ENCODE results near the gene HERC4. TPM values are rescaled to one million over a fixed set of nuclear protein-coding genes. Genes with fewer than 3 reads are reported as not detected.

HERC4 gene, protein sequence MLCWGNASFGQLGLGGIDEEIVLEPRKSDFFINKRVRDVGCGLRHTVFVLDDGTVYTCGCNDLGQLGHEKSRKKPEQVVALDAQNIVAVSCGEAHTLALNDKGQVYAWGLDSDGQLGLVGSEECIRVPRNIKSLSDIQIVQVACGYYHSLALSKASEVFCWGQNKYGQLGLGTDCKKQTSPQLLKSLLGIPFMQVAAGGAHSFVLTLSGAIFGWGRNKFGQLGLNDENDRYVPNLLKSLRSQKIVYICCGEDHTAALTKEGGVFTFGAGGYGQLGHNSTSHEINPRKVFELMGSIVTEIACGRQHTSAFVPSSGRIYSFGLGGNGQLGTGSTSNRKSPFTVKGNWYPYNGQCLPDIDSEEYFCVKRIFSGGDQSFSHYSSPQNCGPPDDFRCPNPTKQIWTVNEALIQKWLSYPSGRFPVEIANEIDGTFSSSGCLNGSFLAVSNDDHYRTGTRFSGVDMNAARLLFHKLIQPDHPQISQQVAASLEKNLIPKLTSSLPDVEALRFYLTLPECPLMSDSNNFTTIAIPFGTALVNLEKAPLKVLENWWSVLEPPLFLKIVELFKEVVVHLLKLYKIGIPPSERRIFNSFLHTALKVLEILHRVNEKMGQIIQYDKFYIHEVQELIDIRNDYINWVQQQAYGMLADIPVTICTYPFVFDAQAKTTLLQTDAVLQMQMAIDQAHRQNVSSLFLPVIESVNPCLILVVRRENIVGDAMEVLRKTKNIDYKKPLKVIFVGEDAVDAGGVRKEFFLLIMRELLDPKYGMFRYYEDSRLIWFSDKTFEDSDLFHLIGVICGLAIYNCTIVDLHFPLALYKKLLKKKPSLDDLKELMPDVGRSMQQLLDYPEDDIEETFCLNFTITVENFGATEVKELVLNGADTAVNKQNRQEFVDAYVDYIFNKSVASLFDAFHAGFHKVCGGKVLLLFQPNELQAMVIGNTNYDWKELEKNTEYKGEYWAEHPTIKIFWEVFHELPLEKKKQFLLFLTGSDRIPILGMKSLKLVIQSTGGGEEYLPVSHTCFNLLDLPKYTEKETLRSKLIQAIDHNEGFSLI
- polyA plus RNA-seq (2012; ENCODE audit: low read depth, missing spikeins) = 20.7 TPM

- peak; percentile 80 for DNase-seq (ENCODE audit: insufficient read length, low spot score)
- FAIRE-seq = peak; percentile 89
- TF ChIP-seq POLR2AphosphoS5 (IDR thresholded peaks at IDR 0.05; ENCODE audit: low read depth, low read length) (peak; percentile 72; the same call in 1 of the 2 replicates), SPI1 (IDR thresholded peaks at IDR 0.05; ENCODE audit: low read depth, low read length) (no peak), POLR2A (IDR thresholded peaks at IDR 0.05; ENCODE audit: low read depth, low read length) (0 out of 2 replicates have a peak, but pooled peaks have one; percentile 52), TAF1 (IDR thresholded peaks at IDR 0.05; ENCODE audit: low read depth, low read length) (peak; percentile 35; the same call in 1 of the 2 replicates), POU2F2 (IDR thresholded peaks at IDR 0.05; ENCODE audit: low read depth, low read length) (0 out of 2 replicates have a peak, but pooled peaks have one; percentile 3), PAX5 (IDR thresholded peaks at IDR 0.05; ENCODE audit: insufficient read depth, low read length, severe bottlenecking) (peak; percentile 69)
Observed at GRCh38 chr10:68074775-68075549, at the start of gene HERC4. Gene HERC4, minus strand, starts transcription at chr10:68075283. Its CDS starts 2,175 bp downstream, at chr10:68073108.

GRCh38 chr10:68124718-68125117, 49.6 kb upstream of the HERC4 start:
- DNase-seq (ENCODE audit: insufficient read length, low spot score) (no peak), FAIRE-seq (no peak)
- TF ChIP-seq PAX5 (IDR thresholded peaks at IDR 0.05; ENCODE audit: insufficient read depth, low read length, severe bottlenecking) (no peak), POLR2A (IDR thresholded peaks at IDR 0.05; ENCODE audit: low read depth, low read length) (no peak), TAF1 (IDR thresholded peaks at IDR 0.05; ENCODE audit: low read depth, low read length) (no peak)

GRCh38 chr10:68121852-68122251, 46.8 kb upstream of the HERC4 start:
- TF ChIP-seq PAX5 (IDR thresholded peaks at IDR 0.05; ENCODE audit: insufficient read depth, low read length, severe bottlenecking) = no peak
- TF ChIP-seq POLR2A (IDR thresholded peaks at IDR 0.05; ENCODE audit: low read depth, low read length) = no peak
- TF ChIP-seq TAF1 (IDR thresholded peaks at IDR 0.05; ENCODE audit: low read depth, low read length) = no peak
- no peak for TF ChIP-seq SPI1 (IDR thresholded peaks at IDR 0.05; ENCODE audit: low read depth, low read length)
- TF ChIP-seq POLR2AphosphoS5 (IDR thresholded peaks at IDR 0.05; ENCODE audit: low read depth, low read length) = no peak
- no peak for TF ChIP-seq POU2F2 (IDR thresholded peaks at IDR 0.05; ENCODE audit: low read depth, low read length)
- no peak for FAIRE-seq
- no peak for DNase-seq (ENCODE audit: insufficient read length, low spot score)

- TF ChIP-seq POLR2AphosphoS5 (IDR thresholded peaks at IDR 0.05; ENCODE audit: low read depth, low read length) (no peak), TAF1 (IDR thresholded peaks at IDR 0.05; ENCODE audit: low read depth, low read length) (no peak), SPI1 (IDR thresholded peaks at IDR 0.05; ENCODE audit: low read depth, low read length) (no peak), POLR2A (IDR thresholded peaks at IDR 0.05; ENCODE audit: low read depth, low read length) (no peak), PAX5 (IDR thresholded peaks at IDR 0.05; ENCODE audit: insufficient read depth, low read length, severe bottlenecking) (no peak), POU2F2 (IDR thresholded peaks at IDR 0.05; ENCODE audit: low read depth, low read length) (no peak)
- no peak for FAIRE-seq
Observed at GRCh38 chr10:68121020-68121743, 46.1 kb upstream of the HERC4 start.

DNA sequence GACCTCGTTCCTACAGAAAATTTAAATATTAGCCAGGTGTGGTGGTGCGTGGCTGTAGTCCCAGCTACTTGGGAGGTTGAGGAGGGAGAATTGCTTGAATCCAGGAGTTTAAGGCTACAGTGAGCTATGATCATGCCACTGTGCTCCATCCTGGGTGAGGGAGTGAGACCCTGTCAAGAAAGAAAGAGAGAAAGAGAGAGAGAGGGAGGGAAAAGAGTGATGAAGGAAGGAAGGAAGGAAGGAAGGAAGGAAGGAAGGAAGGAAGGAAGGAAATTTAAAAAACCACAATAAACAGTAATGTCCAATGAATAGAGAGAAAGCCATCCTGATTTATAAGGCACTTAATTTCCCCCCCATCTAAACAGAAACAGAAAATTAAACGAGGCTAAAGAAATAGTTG, 43.6 kb upstream of the HERC4 start:
- FAIRE-seq (no peak), DNase-seq (ENCODE audit: insufficient read length, low spot score) (no peak)
- TF ChIP-seq TAF1 (IDR thresholded peaks at IDR 0.05; ENCODE audit: low read depth, low read length) = no peak
- no peak for TF ChIP-seq PAX5 (IDR thresholded peaks at IDR 0.05; ENCODE audit: insufficient read depth, low read length, severe bottlenecking)
- TF ChIP-seq SPI1 (IDR thresholded peaks at IDR 0.05; ENCODE audit: low read depth, low read length) = no peak
- TF ChIP-seq POLR2A (IDR thresholded peaks at IDR 0.05; ENCODE audit: low read depth, low read length) = no peak
- no peak for TF ChIP-seq POLR2AphosphoS5 (IDR thresholded peaks at IDR 0.05; ENCODE audit: low read depth, low read length)
- no peak for TF ChIP-seq POU2F2 (IDR thresholded peaks at IDR 0.05; ENCODE audit: low read depth, low read length)

More at GRCh38 chr10:68121020-68121743, 46.1 kb upstream of the HERC4 start:
- no peak for DNase-seq (ENCODE audit: insufficient read length, low spot score)

DNA sequence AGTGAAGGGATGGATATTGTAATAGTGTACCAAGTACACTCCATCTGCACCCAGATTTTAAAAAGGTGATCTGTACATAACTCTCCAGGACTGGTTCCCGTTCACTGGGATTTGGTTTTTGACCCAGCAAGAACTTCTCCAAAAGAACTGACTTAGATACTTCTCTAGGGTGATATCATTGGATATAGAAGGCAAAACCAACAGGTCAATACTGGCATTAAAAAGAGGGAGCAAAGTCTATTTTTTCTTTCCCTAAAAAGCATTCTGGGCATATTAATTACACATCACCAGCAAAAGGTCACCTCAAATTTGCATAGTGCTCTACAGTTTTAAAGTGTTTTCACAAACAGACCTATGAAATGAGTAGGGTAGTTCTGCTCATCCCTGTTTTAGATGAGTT, 37.8 kb upstream of the HERC4 start:
- TF ChIP-seq POLR2A (IDR thresholded peaks at IDR 0.05; ENCODE audit: low read depth, low read length) (no peak), POLR2AphosphoS5 (IDR thresholded peaks at IDR 0.05; ENCODE audit: low read depth, low read length) (no peak), PAX5 (IDR thresholded peaks at IDR 0.05; ENCODE audit: insufficient read depth, low read length, severe bottlenecking) (no peak), SPI1 (IDR thresholded peaks at IDR 0.05; ENCODE audit: low read depth, low read length) (no peak), TAF1 (IDR thresholded peaks at IDR 0.05; ENCODE audit: low read depth, low read length) (no peak)
- FAIRE-seq (no peak), DNase-seq (ENCODE audit: insufficient read length, low spot score) (no peak)

- no peak for FAIRE-seq
- no peak for DNase-seq (ENCODE audit: insufficient read length, low spot score)
- TF ChIP-seq POLR2AphosphoS5 (IDR thresholded peaks at IDR 0.05; ENCODE audit: low read depth, low read length) = no peak
- TF ChIP-seq POLR2A (IDR thresholded peaks at IDR 0.05; ENCODE audit: low read depth, low read length) = no peak
- TF ChIP-seq TAF1 (IDR thresholded peaks at IDR 0.05; ENCODE audit: low read depth, low read length) = no peak
- TF ChIP-seq SPI1 (IDR thresholded peaks at IDR 0.05; ENCODE audit: low read depth, low read length) = no peak
- TF ChIP-seq POU2F2 (IDR thresholded peaks at IDR 0.05; ENCODE audit: low read depth, low read length) = no peak
- no peak for TF ChIP-seq PAX5 (IDR thresholded peaks at IDR 0.05; ENCODE audit: insufficient read depth, low read length, severe bottlenecking)
Observed at GRCh38 chr10:68111584-68111983, 36.5 kb upstream of the HERC4 start.

- DNase-seq (ENCODE audit: insufficient read length, low spot score) (no peak), FAIRE-seq (no peak)
- TF ChIP-seq POU2F2 (IDR thresholded peaks at IDR 0.05; ENCODE audit: low read depth, low read length) = no peak
- no peak for TF ChIP-seq POLR2AphosphoS5 (IDR thresholded peaks at IDR 0.05; ENCODE audit: low read depth, low read length)
- TF ChIP-seq SPI1 (IDR thresholded peaks at IDR 0.05; ENCODE audit: low read depth, low read length) = no peak
- TF ChIP-seq POLR2A (IDR thresholded peaks at IDR 0.05; ENCODE audit: low read depth, low read length) = no peak
- TF ChIP-seq TAF1 (IDR thresholded peaks at IDR 0.05; ENCODE audit: low read depth, low read length) = no peak
- no peak for TF ChIP-seq PAX5 (IDR thresholded peaks at IDR 0.05; ENCODE audit: insufficient read depth, low read length, severe bottlenecking)
Observed at GRCh38 chr10:68110027-68110426, 34.9 kb upstream of the HERC4 start.

All from GM12891 (cell line).